ENCODE results near the gene ANKS3. TPM values are rescaled to one million over a fixed set of nuclear protein-coding genes. Genes with fewer than 3 reads are reported as not detected.

The ANKS3 gene
- total and polyA plus RNA-seq, 10 of the 15 experiments (the other 5 are each of a cell fraction or from before 2014, with no cell fraction given), result 0.29 to 14.2 (median 8.5) TPM

DNA sequence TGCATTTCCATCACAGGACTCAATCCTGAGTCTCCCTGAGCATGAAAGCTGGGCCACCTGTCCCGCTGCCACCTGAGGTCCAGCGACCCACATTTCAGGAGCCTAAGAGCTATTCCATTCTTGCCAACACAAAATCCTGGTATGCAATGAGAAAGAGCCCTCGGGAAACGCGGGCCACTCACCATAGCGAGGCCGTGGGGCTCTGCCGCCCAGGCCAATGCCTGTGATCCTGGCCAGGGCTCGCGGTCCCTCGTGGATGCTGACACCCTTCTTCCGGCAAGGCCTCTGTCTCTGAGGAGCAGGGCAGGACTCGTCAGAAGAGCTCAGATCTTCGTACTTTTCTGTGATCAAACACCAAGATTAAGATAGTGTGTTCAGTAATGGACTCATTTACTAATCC, 29.2 kb downstream of the ANKS3 start (continued):
- TF ChIP-seq, protein P1, sequence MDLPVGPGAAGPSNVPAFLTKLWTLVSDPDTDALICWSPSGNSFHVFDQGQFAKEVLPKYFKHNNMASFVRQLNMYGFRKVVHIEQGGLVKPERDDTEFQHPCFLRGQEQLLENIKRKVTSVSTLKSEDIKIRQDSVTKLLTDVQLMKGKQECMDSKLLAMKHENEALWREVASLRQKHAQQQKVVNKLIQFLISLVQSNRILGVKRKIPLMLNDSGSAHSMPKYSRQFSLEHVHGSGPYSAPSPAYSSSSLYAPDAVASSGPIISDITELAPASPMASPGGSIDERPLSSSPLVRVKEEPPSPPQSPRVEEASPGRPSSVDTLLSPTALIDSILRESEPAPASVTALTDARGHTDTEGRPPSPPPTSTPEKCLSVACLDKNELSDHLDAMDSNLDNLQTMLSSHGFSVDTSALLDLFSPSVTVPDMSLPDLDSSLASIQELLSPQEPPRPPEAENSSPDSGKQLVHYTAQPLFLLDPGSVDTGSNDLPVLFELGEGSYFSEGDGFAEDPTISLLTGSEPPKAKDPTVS (IDR thresholded peaks at IDR 0.05; ENCODE audit: low read depth, low read length), result no peak
- no peak for TF ChIP-seq ZNF384 (IDR thresholded peaks at IDR 0.05; ENCODE audit: borderline replicate concordance, low read depth, low read length)
- no peak for TF ChIP-seq SREBF1 (IDR thresholded peaks at IDR 0.05; ENCODE audit: low read length)

DNA sequence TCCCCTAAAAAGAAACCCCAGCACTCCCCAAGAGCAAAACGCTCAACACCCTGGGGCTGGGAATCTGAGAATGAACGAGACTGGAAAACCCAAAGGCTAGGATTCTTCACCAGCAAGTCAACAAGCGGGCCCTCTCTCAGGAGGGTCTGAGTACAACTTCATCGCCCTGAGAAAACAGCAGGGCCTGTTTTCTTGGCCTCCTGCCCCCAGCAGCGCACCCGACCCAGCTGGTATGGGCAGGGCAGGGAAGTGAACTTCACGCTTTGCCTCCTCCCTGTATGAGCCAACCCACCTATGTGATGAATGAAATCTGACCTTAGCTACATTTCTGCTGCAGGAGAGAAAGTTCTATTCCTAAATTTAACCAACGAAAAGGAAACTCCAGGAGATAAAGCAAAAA, 29.6 kb downstream of the ANKS3 start:
- ChIA-PET POLR2A (no interaction called here), CTCF (no interaction called here), SMC1A (ENCODE audit: uncharacterized antibody, unreplicated experiment) (interaction anchor here (0.6 to 0.8 kb wide), 2 partner anchors 35 to 269 kb away, joined by 3 to 4 read pairs; no protein-coding TSS in a partner anchor), RAD21 (ENCODE audit: unreplicated experiment) (no interaction called here)
- Histone ChIP-seq H3K79me2 (ENCODE audit: control insufficient read depth, insufficient read depth, low read length) (no peaks in the 10 kb centered on the region), H3K9ac (ENCODE audit: control insufficient read depth, insufficient read depth, low read length) (no peak overlapping the region), H3K4me1 (ENCODE audit: control insufficient read depth, insufficient read depth, low read length) (no peaks in the 10 kb centered on the region), H2AFZ (ENCODE audit: control insufficient read depth, low read depth, low read length) (no peak overlapping the region), H3K4me3 (no peak overlapping the region), H3K36me3 (ENCODE audit: control insufficient read depth in 2 of 2, insufficient read depth in 2 of 2, low read length in 1 of 2) (peaks cover 8 to 18% of the 10 kb centered on the region in 2 experiments; a peak in 3 of 4 replicates), H3K27ac (ENCODE audit: control insufficient read depth, insufficient read depth) (no peak overlapping the region), H3K27me3 (replicated peaks in 1 of 2; ENCODE audit: control insufficient read depth in 2 of 2, insufficient read depth in 2 of 2, low read length in 1 of 2) (no peaks in the 10 kb centered on the region), H3K9me3 (replicated peaks; ENCODE audit: control insufficient read depth, insufficient read depth, low read length) (no peaks in the 10 kb centered on the region), H4K20me1 (ENCODE audit: control insufficient read depth, insufficient read depth) (no peaks in the 10 kb centered on the region), H3K4me2 (ENCODE audit: control insufficient read depth, insufficient read depth) (no peak overlapping the region)
- ATAC-seq (no peak), DNase-seq (ENCODE audit: low read depth, low spot score) (no peak), FAIRE-seq (no peak)
- no TSS peak for BruUV-seq (replicated peaks)
- TF ChIP-seq CBX3 (IDR thresholded peaks at IDR 0.05; ENCODE audit: borderline replicate concordance, low read depth) (no peak), RFX5 (IDR thresholded peaks at IDR 0.05; ENCODE audit: low read depth, low read length) (no peak), POLR2AphosphoS2 (IDR thresholded peaks at IDR 0.05; ENCODE audit: low read depth, low read length) (no peak), BCL11A (IDR thresholded peaks at IDR 0.05; ENCODE audit: low read depth, low read length) (no peak), IKZF2 (IDR thresholded peaks at IDR 0.05) (no peak)
- TF ChIP-seq, protein P2, sequence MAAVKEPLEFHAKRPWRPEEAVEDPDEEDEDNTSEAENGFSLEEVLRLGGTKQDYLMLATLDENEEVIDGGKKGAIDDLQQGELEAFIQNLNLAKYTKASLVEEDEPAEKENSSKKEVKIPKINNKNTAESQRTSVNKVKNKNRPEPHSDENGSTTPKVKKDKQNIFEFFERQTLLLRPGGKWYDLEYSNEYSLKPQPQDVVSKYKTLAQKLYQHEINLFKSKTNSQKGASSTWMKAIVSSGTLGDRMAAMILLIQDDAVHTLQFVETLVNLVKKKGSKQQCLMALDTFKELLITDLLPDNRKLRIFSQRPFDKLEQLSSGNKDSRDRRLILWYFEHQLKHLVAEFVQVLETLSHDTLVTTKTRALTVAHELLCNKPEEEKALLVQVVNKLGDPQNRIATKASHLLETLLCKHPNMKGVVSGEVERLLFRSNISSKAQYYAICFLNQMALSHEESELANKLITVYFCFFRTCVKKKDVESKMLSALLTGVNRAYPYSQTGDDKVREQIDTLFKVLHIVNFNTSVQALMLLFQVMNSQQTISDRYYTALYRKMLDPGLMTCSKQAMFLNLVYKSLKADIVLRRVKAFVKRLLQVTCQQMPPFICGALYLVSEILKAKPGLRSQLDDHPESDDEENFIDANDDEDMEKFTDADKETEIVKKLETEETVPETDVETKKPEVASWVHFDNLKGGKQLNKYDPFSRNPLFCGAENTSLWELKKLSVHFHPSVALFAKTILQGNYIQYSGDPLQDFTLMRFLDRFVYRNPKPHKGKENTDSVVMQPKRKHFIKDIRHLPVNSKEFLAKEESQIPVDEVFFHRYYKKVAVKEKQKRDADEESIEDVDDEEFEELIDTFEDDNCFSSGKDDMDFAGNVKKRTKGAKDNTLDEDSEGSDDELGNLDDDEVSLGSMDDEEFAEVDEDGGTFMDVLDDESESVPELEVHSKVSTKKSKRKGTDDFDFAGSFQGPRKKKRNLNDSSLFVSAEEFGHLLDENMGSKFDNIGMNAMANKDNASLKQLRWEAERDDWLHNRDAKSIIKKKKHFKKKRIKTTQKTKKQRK (IDR thresholded peaks at IDR 0.05; ENCODE audit: low read depth, low read length), result no peak
- intact Hi-C loops (cut with micrococcal nuclease; ENCODE audit: unreplicated experiment) (no loop called here), in situ Hi-C loops (cut with MboI) (no loop called here)
- WGBS (ENCODE audit: insufficient coverage, insufficient replicate concordance, low lambda C conversion rate, missing lambda C conversion rate), result 83% methylated on average over 8 of the region's 8 CpGs
